GM12801 (cell line): ENCODE results near the gene HACE1.

ENCODE experiments used
- TF ChIP-seq, protein P1 (sequence below): IDR thresholded peaks from one replicate; pipeline ENCODE4 v1.5.1; 2011; ENCODE audit warnings: control low read depth; ENCODE audit not compliant: insufficient read length; ENCODE audit errors: extremely low read depth

HACE1 gene

DNA sequence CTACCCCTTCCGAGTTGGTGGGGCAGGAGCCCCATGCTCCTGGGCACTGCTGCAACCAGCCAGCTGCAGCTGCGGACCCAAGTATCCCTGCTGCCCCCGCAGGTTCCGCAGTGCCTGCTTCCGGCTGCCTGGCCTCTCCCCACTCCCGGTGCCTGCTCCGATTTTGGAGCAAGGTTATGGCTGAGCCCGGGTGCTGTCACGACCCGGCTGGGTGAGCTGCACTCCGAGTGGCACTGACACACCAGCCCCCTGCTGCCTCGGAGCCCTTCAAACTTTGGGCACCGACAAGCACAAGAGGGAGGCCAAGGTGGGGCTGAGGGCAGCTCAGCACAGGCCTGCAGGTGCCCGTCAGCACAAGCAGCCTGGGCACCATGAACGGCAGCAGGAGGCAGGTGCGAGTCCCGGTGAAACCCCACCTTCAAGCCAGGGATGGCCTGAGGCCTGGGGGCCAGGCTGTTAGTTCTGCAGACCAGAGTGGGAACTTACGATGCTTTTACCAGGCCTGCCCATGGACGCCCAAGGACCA lies 25.9 kb upstream of the HACE1 start:
- TF ChIP-seq, protein P1, sequence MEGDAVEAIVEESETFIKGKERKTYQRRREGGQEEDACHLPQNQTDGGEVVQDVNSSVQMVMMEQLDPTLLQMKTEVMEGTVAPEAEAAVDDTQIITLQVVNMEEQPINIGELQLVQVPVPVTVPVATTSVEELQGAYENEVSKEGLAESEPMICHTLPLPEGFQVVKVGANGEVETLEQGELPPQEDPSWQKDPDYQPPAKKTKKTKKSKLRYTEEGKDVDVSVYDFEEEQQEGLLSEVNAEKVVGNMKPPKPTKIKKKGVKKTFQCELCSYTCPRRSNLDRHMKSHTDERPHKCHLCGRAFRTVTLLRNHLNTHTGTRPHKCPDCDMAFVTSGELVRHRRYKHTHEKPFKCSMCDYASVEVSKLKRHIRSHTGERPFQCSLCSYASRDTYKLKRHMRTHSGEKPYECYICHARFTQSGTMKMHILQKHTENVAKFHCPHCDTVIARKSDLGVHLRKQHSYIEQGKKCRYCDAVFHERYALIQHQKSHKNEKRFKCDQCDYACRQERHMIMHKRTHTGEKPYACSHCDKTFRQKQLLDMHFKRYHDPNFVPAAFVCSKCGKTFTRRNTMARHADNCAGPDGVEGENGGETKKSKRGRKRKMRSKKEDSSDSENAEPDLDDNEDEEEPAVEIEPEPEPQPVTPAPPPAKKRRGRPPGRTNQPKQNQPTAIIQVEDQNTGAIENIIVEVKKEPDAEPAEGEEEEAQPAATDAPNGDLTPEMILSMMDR = no peak

DNA sequence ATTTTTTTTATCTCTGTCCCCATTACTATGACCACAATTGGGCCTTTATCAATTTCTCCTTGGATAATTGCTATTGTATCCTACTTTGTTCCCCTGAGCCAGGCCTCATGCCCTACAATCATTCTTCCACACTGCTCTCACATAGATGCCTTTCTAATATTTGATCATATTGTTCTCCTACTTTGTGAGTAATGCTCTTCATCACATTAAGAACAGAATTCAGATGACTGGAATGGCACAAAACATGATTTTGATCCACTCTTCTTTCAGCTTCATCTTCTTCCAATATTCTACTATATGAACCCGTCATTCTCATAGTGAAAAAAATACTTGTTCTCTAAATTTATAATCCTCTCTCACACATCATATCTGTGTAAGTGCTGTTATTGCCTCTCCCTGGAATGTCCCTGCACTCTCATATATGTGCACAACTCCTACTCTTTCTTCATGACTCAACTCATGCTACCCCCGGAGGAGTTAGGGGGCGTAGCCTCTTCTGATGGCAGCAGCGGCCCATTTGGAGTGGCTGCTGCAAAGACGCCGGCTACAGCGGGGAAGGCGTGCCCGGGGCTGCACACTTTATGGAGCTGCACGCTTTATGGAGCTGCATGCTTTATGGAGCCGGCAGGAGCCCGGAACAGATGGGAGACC lies 25.3 kb upstream of the HACE1 start:
- TF ChIP-seq, protein P1 = no peak

DNA sequence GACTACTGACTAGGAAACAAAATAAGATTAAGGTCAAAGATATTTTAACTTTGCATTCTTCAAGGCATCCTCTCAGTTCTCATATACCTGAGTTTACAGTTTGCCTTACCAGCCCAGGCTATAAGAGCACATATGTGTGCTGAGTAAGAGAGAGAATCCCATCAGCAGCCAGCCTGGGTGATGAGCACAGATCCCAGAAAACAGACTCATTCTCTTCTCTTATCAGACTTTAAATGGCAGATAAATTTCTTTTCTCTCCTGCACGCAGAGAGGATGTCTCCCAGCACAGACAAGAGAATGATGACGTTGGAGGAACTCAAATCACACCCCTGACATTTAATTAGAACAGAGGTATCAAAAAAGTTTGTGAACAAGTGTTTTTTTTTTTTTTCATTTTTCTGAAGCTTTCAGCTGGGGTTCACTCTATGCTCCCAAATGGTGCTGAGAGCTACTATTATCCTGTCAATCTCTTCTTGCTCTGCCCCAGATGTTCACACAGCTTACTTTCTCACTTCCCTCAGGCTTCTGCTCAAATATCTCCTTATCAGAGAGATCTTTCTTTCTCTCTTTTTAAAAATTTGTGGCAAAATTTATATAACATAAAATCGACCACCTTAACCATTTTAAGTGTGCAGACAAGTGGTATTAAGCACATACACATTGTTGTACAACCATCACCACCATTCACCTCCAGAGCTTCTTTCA lies 22.4 kb upstream of the HACE1 start:
- TF ChIP-seq, protein P1 = no peak

DNA sequence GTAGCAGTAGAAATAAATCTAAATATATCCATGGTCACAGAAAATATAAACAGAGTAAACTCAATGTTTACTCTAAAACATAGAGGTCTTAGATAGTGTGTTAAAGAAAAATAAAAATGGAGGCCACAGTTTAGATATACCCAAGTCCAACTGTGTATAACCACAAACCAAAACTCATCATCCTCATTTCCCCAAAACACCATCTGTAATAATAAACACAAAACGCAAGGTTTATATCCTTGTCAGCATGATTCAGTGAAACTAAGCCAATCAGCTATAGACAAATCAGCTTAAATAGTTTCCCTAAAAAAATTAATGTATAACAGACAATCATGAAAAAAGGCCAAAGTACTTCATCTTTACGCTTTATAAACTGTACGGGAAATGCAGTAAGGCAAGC lies 2.7 kb upstream of the HACE1 start:
- TF ChIP-seq, protein P1 = no peak

DNA sequence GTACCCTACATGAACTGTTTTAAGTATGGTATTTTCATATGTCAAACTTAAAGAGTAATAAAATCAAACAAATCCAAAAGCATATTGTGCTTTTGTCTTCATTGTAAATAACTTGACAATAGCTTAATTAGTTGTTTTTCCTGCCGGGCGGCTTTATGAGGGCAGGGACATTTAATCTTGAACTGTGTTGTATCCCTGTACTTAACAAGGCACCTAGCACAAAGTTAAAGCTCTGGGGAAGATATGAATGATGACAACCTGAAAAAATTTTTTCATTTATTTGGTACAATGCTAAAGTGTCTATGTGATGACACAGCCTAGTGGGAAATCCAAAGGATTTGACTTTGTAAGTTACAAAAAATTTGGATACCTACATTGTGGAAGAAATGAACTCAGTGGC lies 502 bp upstream of the HACE1 start:
- TF ChIP-seq, protein P1 = no peak

DNA sequence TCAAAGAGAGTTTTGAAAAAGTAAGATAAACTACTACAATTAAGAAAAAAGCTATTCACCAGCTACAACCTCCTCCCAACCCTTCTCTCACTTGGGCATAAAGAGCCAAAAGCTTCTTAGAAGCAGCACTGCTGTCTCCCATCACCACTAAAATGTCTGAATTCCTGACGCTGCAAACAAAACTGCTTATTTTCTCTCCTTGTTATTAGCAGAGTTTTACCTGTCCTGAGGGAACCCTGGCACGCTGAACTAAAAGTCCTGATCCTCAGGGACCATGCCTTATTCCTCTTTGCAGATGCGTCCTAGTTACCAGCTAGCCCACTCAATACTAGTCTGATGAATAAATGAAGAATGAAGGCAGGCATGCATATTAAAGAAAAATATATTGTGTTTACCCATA lies 1.1 kb downstream of the HACE1 start:
- TF ChIP-seq, protein P1 = no peak

DNA sequence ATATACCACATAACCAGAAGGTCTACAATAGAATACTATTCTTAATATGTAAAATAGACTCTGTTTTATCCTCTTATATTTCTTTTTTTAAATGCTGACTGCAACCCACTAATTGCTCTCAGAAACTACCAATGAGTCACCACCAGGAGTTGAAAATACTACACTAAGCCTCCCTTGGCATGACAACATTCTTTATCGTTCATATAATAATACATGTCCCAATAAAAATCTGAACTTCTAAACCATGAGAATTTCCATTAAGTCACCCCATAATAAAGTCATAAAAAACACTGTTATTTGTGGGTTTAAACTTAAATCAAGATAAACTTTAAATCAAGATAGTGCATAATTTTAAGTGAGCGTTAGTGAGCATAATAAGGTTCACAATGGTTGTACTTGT lies 4.2 kb downstream of the HACE1 start:
- TF ChIP-seq, protein P1 = no peak
